Left ventricle myocardium inferior (tissue), 1 donor: ENCODE data around the gene PPM1L. TPM values are rescaled to one million over a fixed set of nuclear protein-coding genes. Genes with fewer than 3 reads are reported as not detected.

Experiments
- DNase-seq: peaks from one replicate; pipeline ENCODE4 v3.0.0-alpha.2; 2020
- H3K27ac ChIP-seq: fragments of 200-600 bp; replicated peaks from 2 replicates; pipeline ENCODE4 v1.8.0; 2021
- H3K27me3 ChIP-seq: fragments of 200-600 bp; 2 replicates; pipeline ENCODE4 v1.8.0; 2021; ENCODE audit warnings: low read depth
- H3K36me3 ChIP-seq: fragments of 200-600 bp; 2 replicates; pipeline ENCODE4 v1.8.0; 2021
- H3K4me1 ChIP-seq: fragments of 200-600 bp; 2 replicates; pipeline ENCODE4 v1.8.0; 2021
- H3K4me3 ChIP-seq: fragments of 200-600 bp; 2 replicates; pipeline ENCODE4 v1.8.0; 2021; ENCODE audit warnings: mild to moderate bottlenecking, moderate library complexity
- H3K9me3 ChIP-seq: fragments of 200-600 bp; replicated peaks from 2 replicates; pipeline ENCODE4 v1.8.0; 2021
- intact Hi-C: fragments of 100-400 bp; cut with micrococcal nuclease; formaldehyde crosslinking; loops from one replicate; pipeline ENCODE4 v1.11.0; 2022
- total RNA-seq: library from RNA; stranded (reverse); fragmentation: NEBNext Ultra II Directional; extraction: Animal tissue kit (Norgen Biotek cat#: 25700); gene quantifications from one replicate; pipeline ENCODE4 v1.2.1, GENCODE V29; 2021
- TF ChIP-seq, protein P1 (sequence below): fragments of 200-600 bp; IDR thresholded peaks from 2 replicates; pipeline ENCODE4 v1.8.0; 2021; ENCODE audit warnings: antibody characterized with exemption, mild to moderate bottlenecking, borderline replicate concordance
- donor health status: DM: no; HTN: yes; CAD: no; lungs with severe emphysema.

Gene PPM1L
- total RNA-seq, 1 donor from 2014 or later = 51.1 TPM

- peak overlapping the region; percentile 91 for H3K27ac ChIP-seq
- DNase-seq = peak; percentile 23
- no peaks in the 10 kb centered on the region for H3K27me3 ChIP-seq
- TF ChIP-seq, protein P1, sequence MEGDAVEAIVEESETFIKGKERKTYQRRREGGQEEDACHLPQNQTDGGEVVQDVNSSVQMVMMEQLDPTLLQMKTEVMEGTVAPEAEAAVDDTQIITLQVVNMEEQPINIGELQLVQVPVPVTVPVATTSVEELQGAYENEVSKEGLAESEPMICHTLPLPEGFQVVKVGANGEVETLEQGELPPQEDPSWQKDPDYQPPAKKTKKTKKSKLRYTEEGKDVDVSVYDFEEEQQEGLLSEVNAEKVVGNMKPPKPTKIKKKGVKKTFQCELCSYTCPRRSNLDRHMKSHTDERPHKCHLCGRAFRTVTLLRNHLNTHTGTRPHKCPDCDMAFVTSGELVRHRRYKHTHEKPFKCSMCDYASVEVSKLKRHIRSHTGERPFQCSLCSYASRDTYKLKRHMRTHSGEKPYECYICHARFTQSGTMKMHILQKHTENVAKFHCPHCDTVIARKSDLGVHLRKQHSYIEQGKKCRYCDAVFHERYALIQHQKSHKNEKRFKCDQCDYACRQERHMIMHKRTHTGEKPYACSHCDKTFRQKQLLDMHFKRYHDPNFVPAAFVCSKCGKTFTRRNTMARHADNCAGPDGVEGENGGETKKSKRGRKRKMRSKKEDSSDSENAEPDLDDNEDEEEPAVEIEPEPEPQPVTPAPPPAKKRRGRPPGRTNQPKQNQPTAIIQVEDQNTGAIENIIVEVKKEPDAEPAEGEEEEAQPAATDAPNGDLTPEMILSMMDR = no peak
- intact Hi-C loops = no loop called here
- H3K36me3 ChIP-seq = peaks cover 28% of the 10 kb centered on the region
- H3K9me3 ChIP-seq = no peaks in the 10 kb centered on the region
- H3K4me1 ChIP-seq = peaks cover 63% of the 10 kb centered on the region
- peak overlapping the region; percentile 89 for H3K4me3 ChIP-seq
Observed at GRCh38 chr3:161103776-161104385, 347.9 kb downstream of the PPM1L start.

DNA sequence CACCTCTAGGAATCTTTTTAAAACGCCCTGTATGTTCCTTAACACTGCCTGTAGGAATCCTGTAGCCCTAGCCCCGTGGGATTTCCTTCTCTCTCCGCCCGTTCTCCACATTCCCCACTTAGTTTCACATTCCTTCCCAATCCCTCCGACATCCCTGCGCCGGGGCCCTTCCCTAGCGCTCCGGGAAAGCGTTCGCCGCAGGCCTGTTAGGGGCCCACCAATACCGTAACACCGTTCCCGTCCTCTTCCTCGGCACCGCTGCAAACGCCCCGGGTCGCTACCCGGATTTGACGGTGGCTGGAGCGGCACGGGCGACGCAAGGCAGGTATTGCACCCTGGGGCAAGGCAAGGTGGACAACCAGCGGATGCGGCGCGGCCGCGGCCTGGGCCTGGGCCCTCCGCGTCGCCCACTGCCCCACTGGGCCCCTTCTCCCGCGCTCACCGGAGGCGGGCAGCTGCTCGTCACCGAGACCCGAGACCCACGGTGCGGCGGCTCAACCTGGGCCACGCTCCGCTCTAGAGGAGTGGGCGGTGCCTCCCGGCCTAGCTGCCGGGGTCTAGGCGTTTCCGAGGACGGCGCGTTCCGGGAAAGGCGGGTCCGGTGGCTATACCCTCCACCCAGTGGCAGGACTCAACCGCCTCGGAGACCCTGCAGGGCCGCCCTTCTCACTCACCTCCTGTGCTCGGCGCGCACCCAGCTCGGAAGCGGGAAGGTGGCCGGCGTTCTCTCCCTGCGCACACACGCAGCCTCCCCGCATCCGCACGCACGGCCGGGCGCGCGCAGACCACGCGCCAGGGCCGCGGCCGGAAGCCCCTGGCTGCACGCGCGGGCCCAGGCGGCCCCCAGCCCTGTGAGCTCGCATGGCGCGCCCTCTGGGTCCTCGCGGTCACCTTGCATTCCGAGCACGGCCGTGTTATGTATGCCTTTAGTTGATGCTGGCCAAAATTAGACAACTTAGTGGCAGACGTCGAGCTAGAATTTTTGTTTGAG, 348.8 kb downstream of the PPM1L start, which contains the start of gene B3GALNT1:
TSS of gene B3GALNT1 (minus strand) at position 789 of the 991 bp plus-strand sequence. CDS start 18,595 bp downstream, outside the sequence.
- Histone ChIP-seq H3K27me3 (no peaks in the 10 kb centered on the region), H3K27ac (peak within 1 kb of the TSS; percentile 91), H3K4me1 (peaks cover 54% of the 10 kb centered on the region), H3K4me3 (peak within 1 kb of the TSS; percentile 89), H3K9me3 (no peaks in the 10 kb centered on the region), H3K36me3 (peaks cover 20% of the 10 kb centered on the region)
- intact Hi-C loops = no loop called here
- TF ChIP-seq, protein P1 = no peak
- DNase-seq = peak; percentile 61

DNA sequence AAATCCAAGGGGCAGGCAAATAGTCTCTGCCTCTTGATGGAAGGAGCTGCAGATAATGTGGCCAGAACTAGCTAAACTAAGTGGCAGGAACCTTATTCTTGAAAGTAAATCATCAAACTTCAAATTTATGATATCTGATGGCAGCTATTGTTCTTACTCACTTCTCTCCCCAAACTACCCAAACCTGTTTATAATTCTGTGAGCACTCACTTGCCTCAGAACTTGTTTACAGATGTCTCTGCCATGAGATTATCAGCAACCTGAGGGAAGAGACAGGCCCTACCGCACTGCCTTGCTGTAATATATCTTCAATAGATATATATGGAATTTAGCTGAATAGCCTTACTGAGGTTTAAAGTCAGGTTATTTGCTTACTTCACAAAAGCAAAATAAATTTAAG, 351.3 kb downstream of the PPM1L start:
- H3K27ac ChIP-seq = no peak overlapping the region
- H3K9me3 ChIP-seq = no peaks in the 10 kb centered on the region
- H3K27me3 ChIP-seq = no peaks in the 10 kb centered on the region
- no peak for DNase-seq
- intact Hi-C loops = no loop called here
- H3K4me1 ChIP-seq = peaks cover 38% of the 10 kb centered on the region
- no peak overlapping the region for H3K4me3 ChIP-seq
- H3K36me3 ChIP-seq = peaks cover 6% of the 10 kb centered on the region
- TF ChIP-seq, protein P1 = no peak

DNA sequence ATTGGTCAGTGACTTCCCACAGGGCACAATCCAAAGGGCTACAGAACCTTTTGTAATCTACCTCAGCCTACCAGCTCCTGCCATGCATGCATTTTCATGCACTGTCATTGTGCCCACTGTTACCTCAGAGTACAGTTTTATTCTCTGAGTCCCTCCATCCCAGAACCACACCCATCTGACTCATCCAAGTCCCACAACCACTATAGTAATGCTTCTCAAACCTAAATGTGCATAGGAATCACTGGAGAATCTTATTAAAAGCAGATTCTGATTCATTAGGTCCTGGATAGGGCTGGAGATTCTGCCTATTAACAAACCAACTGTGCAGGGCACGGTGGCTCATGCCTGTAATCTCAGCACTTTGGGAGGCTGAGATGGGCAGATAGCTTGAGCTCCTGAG, 352.8 kb downstream of the PPM1L start:
- no peaks in the 10 kb centered on the region for H3K36me3 ChIP-seq
- H3K27ac ChIP-seq = no peak overlapping the region
- no peak overlapping the region for H3K4me3 ChIP-seq
- intact Hi-C loops = no loop called here
- no peaks in the 10 kb centered on the region for H3K27me3 ChIP-seq
- TF ChIP-seq, protein P1 = no peak
- no peak for DNase-seq
- peaks cover 24% of the 10 kb centered on the region for H3K4me1 ChIP-seq
- no peaks in the 10 kb centered on the region for H3K9me3 ChIP-seq

- no peak overlapping the region for H3K27ac ChIP-seq
- H3K4me1 ChIP-seq = no peaks in the 10 kb centered on the region
- peaks cover 69% of the 10 kb centered on the region for H3K9me3 ChIP-seq
- TF ChIP-seq, protein P1 = no peak
- no peak overlapping the region for H3K4me3 ChIP-seq
- no peaks in the 10 kb centered on the region for H3K27me3 ChIP-seq
- no peak for DNase-seq
- intact Hi-C loops = no loop called here
- H3K36me3 ChIP-seq = peaks cover 3% of the 10 kb centered on the region
Observed at GRCh38 chr3:161117646-161118045, 361.6 kb downstream of the PPM1L start.
